H9 (cell line): ENCODE results near the gene C4orf51. TPM values are rescaled to one million over a fixed set of nuclear protein-coding genes. Genes with fewer than 3 reads are reported as not detected.

Experiments
- DNase-seq: peaks from one replicate; pipeline ENCODE4 v3.0.0-alpha.2; 2017
- H2AFZ ChIP-seq: one replicate; pipeline ENCODE4 v1.6.1; 2013; ENCODE audit warnings: mild to moderate bottlenecking, low read length, control low read depth, moderate library complexity
- H2AK5ac ChIP-seq: 2 replicates; pipeline ENCODE4 v1.6.1; 2013; ENCODE audit warnings: low read length, control low read depth, mixed read lengths; ENCODE audit not compliant: insufficient read length
- H2BK120ac ChIP-seq: one replicate; pipeline ENCODE4 v1.6.1; 2013; ENCODE audit warnings: low read depth, mild to moderate bottlenecking, low read length, control low read depth, inconsistent platforms; ENCODE audit not compliant: poor library complexity, severe bottlenecking
- H2BK12ac ChIP-seq: 2 replicates; pipeline ENCODE4 v1.6.1; 2013; ENCODE audit warnings: low read length, control low read depth, mixed read lengths, low read depth; ENCODE audit not compliant: insufficient read length
- H2BK15ac ChIP-seq: 2 replicates; pipeline ENCODE4 v1.6.1; 2013; ENCODE audit warnings: low read depth, low read length, control low read depth
- H2BK20ac ChIP-seq: one replicate; pipeline ENCODE4 v1.6.1; 2013; ENCODE audit warnings: low read depth, mild to moderate bottlenecking, low read length, control low read depth, inconsistent platforms; ENCODE audit not compliant: poor library complexity, severe bottlenecking
- H2BK5ac ChIP-seq: 2 replicates; pipeline ENCODE4 v1.6.1; 2013; ENCODE audit warnings: low read length, control low read depth, mixed read lengths; ENCODE audit not compliant: insufficient read length
- H3K14ac ChIP-seq: 2 replicates; pipeline ENCODE4 v1.6.1; 2013; ENCODE audit warnings: low read length, control low read depth; ENCODE audit not compliant: insufficient read depth
- H3K18ac ChIP-seq: 2 replicates; pipeline ENCODE4 v1.6.1; 2013; ENCODE audit warnings: low read depth, mild to moderate bottlenecking, mixed read lengths, low read length, control low read depth; ENCODE audit not compliant: insufficient read length
- H3K23ac ChIP-seq: 2 replicates; pipeline ENCODE4 v1.6.1; 2013; ENCODE audit warnings: low read length, control low read depth, mixed read lengths, low read depth; ENCODE audit not compliant: insufficient read length
- H3K23me2 ChIP-seq: 2 replicates; pipeline ENCODE4 v1.6.1; 2013; ENCODE audit warnings: low read depth, mild to moderate bottlenecking, mixed read lengths, low read length, control low read depth; ENCODE audit not compliant: insufficient read length, poor library complexity, severe bottlenecking
- H3K27ac ChIP-seq: 2 replicates; pipeline ENCODE4 v1.5.1; 2013; ENCODE audit warnings: low read length, control low read depth, mixed read lengths, low read depth; ENCODE audit not compliant: insufficient read length
- H3K27me3 ChIP-seq: 2 replicates; pipeline ENCODE4 v1.6.1; 2013; ENCODE audit warnings: low read length, control low read depth, inconsistent platforms; ENCODE audit not compliant: insufficient read depth
- H3K4ac ChIP-seq: 2 replicates; pipeline ENCODE4 v1.6.1; 2013; ENCODE audit warnings: low read depth, mild to moderate bottlenecking, control low read depth, inconsistent platforms, low read length, moderate library complexity
- H3K4me1 ChIP-seq: 2 replicates; pipeline ENCODE4 v1.6.1; 2013; ENCODE audit warnings: low read length, control low read depth, inconsistent platforms; ENCODE audit not compliant: insufficient read depth
- H3K4me2 ChIP-seq: 2 replicates; pipeline ENCODE4 v1.6.1; 2013; ENCODE audit warnings: low read length, control low read depth, mixed read lengths; ENCODE audit not compliant: insufficient read length, insufficient read depth
- H3K56ac ChIP-seq: 2 replicates; pipeline ENCODE4 v1.6.1; 2013; ENCODE audit warnings: low read depth, mild to moderate bottlenecking, mixed read lengths, low read length, control low read depth; ENCODE audit not compliant: insufficient read length
- H3K79me1 ChIP-seq: 2 replicates; pipeline ENCODE4 v1.6.1; 2013; ENCODE audit warnings: low read depth, mild to moderate bottlenecking, moderate library complexity, low read length, control low read depth, inconsistent platforms; ENCODE audit not compliant: insufficient read depth, poor library complexity, severe bottlenecking
- H3K79me2 ChIP-seq: 2 replicates; pipeline ENCODE4 v1.6.1; 2013; ENCODE audit warnings: low read length, control low read depth, inconsistent platforms; ENCODE audit not compliant: insufficient read depth
- H3K9ac ChIP-seq: 2 replicates; pipeline ENCODE4 v1.6.1; 2013; ENCODE audit warnings: low read length, control low read depth, mixed read lengths; ENCODE audit not compliant: insufficient read length; ENCODE audit errors: extremely low read depth
- H3K9me3 ChIP-seq: one replicate; pipeline ENCODE4 v1.6.1; 2013; ENCODE audit warnings: low read depth, low read length, inconsistent platforms; ENCODE audit not compliant: control insufficient read depth
- H3T11ph ChIP-seq: one replicate; pipeline ENCODE4 v1.6.1; 2013; ENCODE audit warnings: mild to moderate bottlenecking, low read length, control low read depth, inconsistent platforms
- H4K20me1 ChIP-seq: one replicate; pipeline ENCODE4 v1.6.1; 2013; ENCODE audit not compliant: control insufficient read depth, insufficient read length, insufficient read depth
- H4K5ac ChIP-seq: 2 replicates; pipeline ENCODE4 v1.6.1; 2013; ENCODE audit warnings: low read depth, mild to moderate bottlenecking, mixed read lengths, low read length, control low read depth; ENCODE audit not compliant: insufficient read length
- H4K8ac ChIP-seq: replicated peaks from 2 replicates; pipeline ENCODE4 v1.6.1; 2013; ENCODE audit warnings: low read length, control low read depth, mixed read lengths, low read depth; ENCODE audit not compliant: insufficient read length
- H4K91ac ChIP-seq: 2 replicates; pipeline ENCODE4 v1.6.1; 2013; ENCODE audit warnings: low read depth, mild to moderate bottlenecking, moderate library complexity, mixed read lengths, low read length, control low read depth; ENCODE audit not compliant: insufficient read length
- H3K27ac Mint-ChIP-seq, 3 experiments: 2 replicates in 2 of 3; 3 replicates in 1 of 3; pipeline ENCODE4 v1.8.0; 2020 to 2021; ENCODE audit warnings: mixed read lengths in 3 of 3, mild to moderate bottlenecking in 1 of 3, moderate library complexity in 1 of 3
- H3K27me3 Mint-ChIP-seq: 2 replicates; pipeline ENCODE4 v1.8.0; 2021; ENCODE audit warnings: low read depth, mild to moderate bottlenecking, moderate library complexity, mixed read lengths
- H3K36me3 Mint-ChIP-seq, 3 experiments: 2 replicates in 2 of 3; 3 replicates in 1 of 3; pipeline ENCODE4 v1.8.0; 2020 to 2021; ENCODE audit warnings: low read depth in 3 of 3, mixed read lengths in 3 of 3; ENCODE audit not compliant: insufficient read depth in 1 of 3
- H3K4me1 Mint-ChIP-seq, 2 experiments: 2 replicates each; pipeline ENCODE4 v1.8.0; 2020; ENCODE audit warnings: mixed read lengths in 2 of 2
- H3K4me3 Mint-ChIP-seq, 2 experiments: 2 replicates in 1 of 2; 3 replicates in 1 of 2; pipeline ENCODE4 v1.8.0; 2020 to 2021; ENCODE audit warnings: mild to moderate bottlenecking in 2 of 2, mixed read lengths in 2 of 2, moderate library complexity in 1 of 2
- H3K9me3 Mint-ChIP-seq, 2 experiments: 2 replicates in 1 of 2; 3 replicates in 1 of 2; pipeline ENCODE4 v1.8.0; 2020; ENCODE audit warnings: mild to moderate bottlenecking in 2 of 2, mixed read lengths in 2 of 2, moderate library complexity in 1 of 2
- CTCF ChIP-seq: fragments of 200-600 bp; sonication (generic); conservative IDR thresholded peaks from 3 replicates; pipeline ENCODE4 v1.8.0; 2021; ENCODE audit warnings: antibody characterized with exemption, mild to moderate bottlenecking
- WGBS: extraction: QIAGEN DNeasy Blood & Tissue Kit; methylation state at CpG from one replicate; pipeline ENCODE4 v1.1.7; 2013; ENCODE audit warnings: missing lambda C conversion rate, low lambda C conversion rate, mixed read lengths; ENCODE audit not compliant: insufficient read length; ENCODE audit errors: extremely low coverage; 5-methylcytosine and 5-hydroxymethylcytosine counted together
- total RNA-seq: library from RNA; stranded (reverse); gene quantifications from 2 replicates; pipeline ENCODE4 v1.2.1, GENCODE V29; 2021

The C4orf51 gene
- total RNA-seq, 1 experiment from 2014 or later = 6.0 TPM

GRCh38 chr4:145665773-145666172 lies 14.2 kb upstream of the C4orf51 start:
- Histone ChIP-seq H4K20me1 (no peaks in the 10 kb centered on the region), H2AFZ (no peak overlapping the region), H2BK15ac (no peak overlapping the region), H3K4me2 (no peak overlapping the region), H3K9ac (no peak overlapping the region), H3K18ac (no peak overlapping the region), H3K27me3 (no peaks in the 10 kb centered on the region), H2BK20ac (no peak overlapping the region), H3T11ph (no peak overlapping the region), H3K4ac (no peak overlapping the region), H3K27ac (no peak overlapping the region), H3K23me2 (no peaks in the 10 kb centered on the region), H2AK5ac (no peak overlapping the region), H2BK12ac (no peak overlapping the region), H3K79me2 (no peaks in the 10 kb centered on the region), H3K4me1 (no peaks in the 10 kb centered on the region), H3K79me1 (no peaks in the 10 kb centered on the region), H3K56ac (no peak overlapping the region), H3K14ac (no peak overlapping the region), H2BK5ac (no peak overlapping the region), H2BK120ac (no peak overlapping the region), H4K91ac (no peak overlapping the region), H4K5ac (no peak overlapping the region), H3K9me3 (no peaks in the 10 kb centered on the region), H4K8ac (no peak overlapping the region), H3K23ac (no peak overlapping the region)
- H3K27me3 Mint-ChIP-seq = no peaks in the 10 kb centered on the region
- H3K36me3 Mint-ChIP-seq = no peaks in the 10 kb centered on the region; a peak in 1 of 7 replicates
- WGBS = no CpG with 5 or more reads among the region's 1 CpG
- no peak overlapping the region for H3K4me3 Mint-ChIP-seq
- no peak for TF ChIP-seq CTCF
- H3K27ac Mint-ChIP-seq = no peak overlapping the region
- DNase-seq = no peak
- peaks cover 2 to 3% of the 10 kb centered on the region in 2 experiments; a peak in 1 of 5 replicates for H3K9me3 Mint-ChIP-seq
- no peaks in the 10 kb centered on the region for H3K4me1 Mint-ChIP-seq
